Panc1 (cell line): ENCODE data around the gene CCDC68. TPM values are rescaled to one million over a fixed set of nuclear protein-coding genes. Genes with fewer than 3 reads are reported as not detected.

Experiments
- ATAC-seq: fragments of 200-7000 bp; cut with Tn5 transposase; 2 replicates; pipeline ENCODE4 v1.9.1; 2020; ENCODE audit warnings: mild to moderate bottlenecking, moderate library complexity
- BruUV-seq: library from RNA; stranded (reverse); fragments of 400-500 nt; replicated peaks from 2 replicates; lab custom pipeline; 2021; lab: Mats Ljungman, UMichigan
- CTCF ChIA-PET: fragments of 300-600 bp; sonication (Branson Sonifier 250); formaldehyde crosslinking; loops from one replicate; lab custom pipeline; 2022; ENCODE audit warnings: antibody characterized with exemption; lab: Charles Lee
- POLR2A ChIA-PET: fragments of 300-600 bp; sonication (Branson Sonifier 250); formaldehyde crosslinking; loops from one replicate; lab custom pipeline; 2022; ENCODE audit warnings: antibody characterized with exemption; lab: Charles Lee
- DNase-seq: peaks from one replicate; pipeline ENCODE4 v3.0.0-alpha.2; 2010; ENCODE audit warnings: low read depth, low spot score
- H3K27ac ChIP-seq: 2 replicates; pipeline ENCODE4 v1.5.1; 2011; ENCODE audit warnings: mild to moderate bottlenecking, low read length, inconsistent platforms
- H3K27me3 ChIP-seq: fragments of 200-500 bp; sonication (Bioruptor generic); 2 replicates; pipeline ENCODE4 v1.6.0; 2014; ENCODE audit warnings: low read length, inconsistent platforms; ENCODE audit not compliant: control insufficient read depth, insufficient read depth
- H3K36me3 ChIP-seq: fragments of 200-500 bp; sonication (Bioruptor generic); 2 replicates; pipeline ENCODE4 v1.5.1; 2014; ENCODE audit warnings: inconsistent platforms, mild to moderate bottlenecking, low read length, moderate library complexity; ENCODE audit not compliant: control insufficient read depth, insufficient read depth
- H3K4me1 ChIP-seq: 2 replicates; pipeline ENCODE4 v1.5.1; 2011; ENCODE audit warnings: inconsistent platforms, mild to moderate bottlenecking, low read length, moderate library complexity; ENCODE audit not compliant: control insufficient read depth, insufficient read depth
- H3K4me3 ChIP-seq, 2 experiments: 2 replicates each; pipeline ENCODE4 v1.5.1; 2011 to 2012; ENCODE audit warnings: low read depth in 2 of 2, low read length in 2 of 2, mild to moderate bottlenecking in 2 of 2, inconsistent platforms in 1 of 2, moderate library complexity in 1 of 2
- H3K9me3 ChIP-seq: fragments of 200-500 bp; sonication (Bioruptor generic); 2 replicates; pipeline ENCODE4 v1.5.1; 2014; ENCODE audit warnings: low read depth, mild to moderate bottlenecking, inconsistent platforms, low read length, moderate library complexity; ENCODE audit not compliant: control insufficient read depth, insufficient read depth
- POLR2AphosphoS5 ChIP-seq: IDR thresholded peaks from 2 replicates; pipeline ENCODE4 v1.6.1; 2012; ENCODE audit warnings: mild to moderate bottlenecking, low read depth, low read length, moderate library complexity
- SIN3A ChIP-seq: IDR thresholded peaks from 2 replicates; pipeline ENCODE4 v1.6.1; 2012; ENCODE audit warnings: low read depth, mild to moderate bottlenecking, low read length, moderate library complexity, borderline replicate concordance; ENCODE audit not compliant: insufficient read depth
- TCF7L2 ChIP-seq: IDR thresholded peaks from 2 replicates; pipeline ENCODE4 v1.6.1; 2011; ENCODE audit warnings: mild to moderate bottlenecking, low read depth, low read length, inconsistent platforms
- in situ Hi-C: cut with HindIII; loops from 2 replicates; pipeline ENCODE4 v1.10.0; 2016; ENCODE audit warnings: low sequenced_read_pairs, low pct_unique_long_range_greater_than_20kb
- intact Hi-C: fragments of 100-400 bp; cut with micrococcal nuclease; formaldehyde crosslinking; loops from one replicate; pipeline ENCODE4 v1.10.0; 2022; ENCODE audit not compliant: unreplicated experiment
- total RNA-seq: library from RNA; stranded (reverse); gene quantifications from one replicate; pipeline ENCODE4 v1.2.1, GENCODE V29; 2021; ENCODE audit not compliant: unreplicated experiment
- TF ChIP-seq, protein P1 (sequence below): fragments of 450-650 bp; IDR thresholded peaks from 2 replicates; pipeline ENCODE4 v1.5.1; 2017; ENCODE audit warnings: mild to moderate bottlenecking
- TF ChIP-seq, protein P2 (sequence below), 2 experiments: IDR thresholded peaks; 2 replicates each; pipeline ENCODE4 v1.6.1; 2011 to 2012; ENCODE audit warnings: low read depth in 2 of 2, control low read depth in 1 of 2, low read length in 1 of 2, mild to moderate bottlenecking in 1 of 2, moderate library complexity in 1 of 2; ENCODE audit not compliant: insufficient read depth in 1 of 2

Gene CCDC68
- total RNA-seq, 1 experiment from 2014 or later = 0.41 TPM

DNA sequence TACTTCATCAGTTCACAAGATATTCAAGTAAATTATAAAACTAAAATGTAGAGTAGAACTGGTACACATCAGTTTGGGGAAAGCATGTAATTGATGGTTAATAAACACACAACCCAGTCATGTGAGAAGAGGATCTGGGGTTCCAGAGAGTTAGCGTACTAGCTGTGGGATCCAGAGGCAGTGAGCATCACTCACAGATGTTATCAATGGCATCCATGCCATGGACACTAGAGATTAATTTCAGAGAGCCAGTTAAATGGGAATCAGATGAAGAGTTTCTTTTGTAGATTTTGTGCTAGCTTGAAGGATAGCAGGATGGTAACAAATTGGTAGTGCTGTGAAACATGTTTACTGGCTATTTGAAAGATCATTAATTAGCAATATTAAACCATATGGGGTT is 21.8 kb upstream of the CCDC68 start:
- POLR2A ChIA-PET = no interaction called here

DNA sequence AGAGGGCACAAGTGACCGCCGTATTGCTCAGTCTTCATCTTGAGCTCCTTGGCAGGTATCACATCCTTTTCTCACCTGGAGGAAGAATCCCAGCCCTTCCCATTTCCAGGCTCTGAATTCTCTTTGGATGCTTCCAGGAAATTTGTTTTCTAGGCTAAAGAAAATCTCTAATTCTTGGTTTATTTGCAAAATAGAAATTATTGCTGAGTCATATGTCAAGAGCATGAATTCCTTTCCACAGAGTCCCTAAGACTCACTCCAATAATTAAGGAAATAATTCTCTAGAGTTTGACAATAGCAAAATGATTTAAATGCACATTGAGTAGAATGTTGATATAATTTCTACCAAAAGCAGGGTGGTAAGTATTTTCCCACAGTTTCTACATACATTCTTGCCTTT is 16.3 kb upstream of the CCDC68 start:
- in situ Hi-C loops = no loop called here
- no TSS peak for BruUV-seq
- CTCF ChIA-PET = no interaction called here

More for the DNA sequence above, 21.8 kb upstream of the CCDC68 start:
- H3K4me1 ChIP-seq = no peaks in the 10 kb centered on the region
- DNase-seq (no peak), ATAC-seq (no peak)
- CTCF ChIA-PET = interaction anchor here (0.6 kb wide), 1 partner anchor 508 kb away, joined by 3 read pairs; no protein-coding TSS in a partner anchor
- H3K27ac ChIP-seq = no peak overlapping the region
- TF ChIP-seq POLR2AphosphoS5 = no peak
- TF ChIP-seq TCF7L2 = no peak
- TF ChIP-seq SIN3A = no peak
- TF ChIP-seq, protein P1, sequence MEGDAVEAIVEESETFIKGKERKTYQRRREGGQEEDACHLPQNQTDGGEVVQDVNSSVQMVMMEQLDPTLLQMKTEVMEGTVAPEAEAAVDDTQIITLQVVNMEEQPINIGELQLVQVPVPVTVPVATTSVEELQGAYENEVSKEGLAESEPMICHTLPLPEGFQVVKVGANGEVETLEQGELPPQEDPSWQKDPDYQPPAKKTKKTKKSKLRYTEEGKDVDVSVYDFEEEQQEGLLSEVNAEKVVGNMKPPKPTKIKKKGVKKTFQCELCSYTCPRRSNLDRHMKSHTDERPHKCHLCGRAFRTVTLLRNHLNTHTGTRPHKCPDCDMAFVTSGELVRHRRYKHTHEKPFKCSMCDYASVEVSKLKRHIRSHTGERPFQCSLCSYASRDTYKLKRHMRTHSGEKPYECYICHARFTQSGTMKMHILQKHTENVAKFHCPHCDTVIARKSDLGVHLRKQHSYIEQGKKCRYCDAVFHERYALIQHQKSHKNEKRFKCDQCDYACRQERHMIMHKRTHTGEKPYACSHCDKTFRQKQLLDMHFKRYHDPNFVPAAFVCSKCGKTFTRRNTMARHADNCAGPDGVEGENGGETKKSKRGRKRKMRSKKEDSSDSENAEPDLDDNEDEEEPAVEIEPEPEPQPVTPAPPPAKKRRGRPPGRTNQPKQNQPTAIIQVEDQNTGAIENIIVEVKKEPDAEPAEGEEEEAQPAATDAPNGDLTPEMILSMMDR = no peak
- TF ChIP-seq, protein P2, sequence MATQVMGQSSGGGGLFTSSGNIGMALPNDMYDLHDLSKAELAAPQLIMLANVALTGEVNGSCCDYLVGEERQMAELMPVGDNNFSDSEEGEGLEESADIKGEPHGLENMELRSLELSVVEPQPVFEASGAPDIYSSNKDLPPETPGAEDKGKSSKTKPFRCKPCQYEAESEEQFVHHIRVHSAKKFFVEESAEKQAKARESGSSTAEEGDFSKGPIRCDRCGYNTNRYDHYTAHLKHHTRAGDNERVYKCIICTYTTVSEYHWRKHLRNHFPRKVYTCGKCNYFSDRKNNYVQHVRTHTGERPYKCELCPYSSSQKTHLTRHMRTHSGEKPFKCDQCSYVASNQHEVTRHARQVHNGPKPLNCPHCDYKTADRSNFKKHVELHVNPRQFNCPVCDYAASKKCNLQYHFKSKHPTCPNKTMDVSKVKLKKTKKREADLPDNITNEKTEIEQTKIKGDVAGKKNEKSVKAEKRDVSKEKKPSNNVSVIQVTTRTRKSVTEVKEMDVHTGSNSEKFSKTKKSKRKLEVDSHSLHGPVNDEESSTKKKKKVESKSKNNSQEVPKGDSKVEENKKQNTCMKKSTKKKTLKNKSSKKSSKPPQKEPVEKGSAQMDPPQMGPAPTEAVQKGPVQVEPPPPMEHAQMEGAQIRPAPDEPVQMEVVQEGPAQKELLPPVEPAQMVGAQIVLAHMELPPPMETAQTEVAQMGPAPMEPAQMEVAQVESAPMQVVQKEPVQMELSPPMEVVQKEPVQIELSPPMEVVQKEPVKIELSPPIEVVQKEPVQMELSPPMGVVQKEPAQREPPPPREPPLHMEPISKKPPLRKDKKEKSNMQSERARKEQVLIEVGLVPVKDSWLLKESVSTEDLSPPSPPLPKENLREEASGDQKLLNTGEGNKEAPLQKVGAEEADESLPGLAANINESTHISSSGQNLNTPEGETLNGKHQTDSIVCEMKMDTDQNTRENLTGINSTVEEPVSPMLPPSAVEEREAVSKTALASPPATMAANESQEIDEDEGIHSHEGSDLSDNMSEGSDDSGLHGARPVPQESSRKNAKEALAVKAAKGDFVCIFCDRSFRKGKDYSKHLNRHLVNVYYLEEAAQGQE (IDR thresholded peaks at IDR 0.05; ENCODE audit: insufficient read depth in 1 of 2, low read depth in 2 of 2, low read length in 1 of 2) = no peak
- H3K27me3 ChIP-seq = no peaks in the 10 kb centered on the region
- H3K9me3 ChIP-seq = no peaks in the 10 kb centered on the region
- no peaks in the 10 kb centered on the region for H3K36me3 ChIP-seq
- intact Hi-C loops (loop anchor here (10.0 kb wide), 1 partner anchor 536 kb away; no protein-coding TSS in a partner anchor), in situ Hi-C loops (no loop called here)
- BruUV-seq = no TSS peak
- no peak overlapping the region for H3K4me3 ChIP-seq

More for the DNA sequence above, 16.3 kb upstream of the CCDC68 start:
- no peaks in the 10 kb centered on the region for H3K27me3 ChIP-seq
- intact Hi-C loops = no loop called here
- ATAC-seq (no peak), DNase-seq (no peak)
- no peaks in the 10 kb centered on the region for H3K9me3 ChIP-seq
- H3K4me1 ChIP-seq = no peaks in the 10 kb centered on the region
- POLR2A ChIA-PET = no interaction called here
- TF ChIP-seq, protein P1 = no peak
- TF ChIP-seq, protein P2 (IDR thresholded peaks at IDR 0.05; ENCODE audit: insufficient read depth in 1 of 2, low read depth in 2 of 2, low read length in 1 of 2) = no peak
- TF ChIP-seq TCF7L2 = no peak
- no peak for TF ChIP-seq SIN3A
- no peak overlapping the region for H3K4me3 ChIP-seq
- H3K27ac ChIP-seq = no peak overlapping the region
- no peaks in the 10 kb centered on the region for H3K36me3 ChIP-seq
